Endothelial cell of umbilical vein (primary cell): ENCODE data around the gene PIGZ. TPM values are rescaled to one million over a fixed set of nuclear protein-coding genes. Genes with fewer than 3 reads are reported as not detected.

ENCODE experiments used
- BruUV-seq: library from RNA; stranded (reverse); fragments of 400-500 nt; replicated peaks from 2 replicates; lab custom pipeline; 2021; lab: Mats Ljungman, UMichigan
- CTCF ChIA-PET: fragments of 300-600, 350-600 bp; sonication (Branson Sonifier 250); formaldehyde crosslinking; loops from one replicate; lab custom pipeline; 2021; ENCODE audit warnings: antibody characterized with exemption, inconsistent platforms; lab: Charles Lee
- POLR2A ChIA-PET: fragments of 300-600, 350-600 bp; sonication (Branson Sonifier 250); formaldehyde crosslinking; loops from one replicate; lab custom pipeline; 2021; ENCODE audit warnings: antibody characterized with exemption, inconsistent platforms; lab: Charles Lee
- DNase-seq: peaks from one replicate; pipeline ENCODE4 v3.0.0-alpha.2; 2011; ENCODE audit warnings: low read depth, low spot score
- FAIRE-seq: peaks from 2 replicates; lab custom pipeline; 2011; peaks lifted over from hg19 to GRCh38; lab: Jason Lieb, UNC
- H2AFZ ChIP-seq: 2 replicates; pipeline ENCODE4 v1.6.0; 2012; ENCODE audit warnings: low read depth, low read length, control low read depth, inconsistent platforms
- H3K27ac ChIP-seq: 2 replicates; pipeline ENCODE4 v1.5.1; 2011; ENCODE audit warnings: low read depth, mild to moderate bottlenecking, control low read depth, low read length, moderate library complexity; ENCODE audit not compliant: insufficient read depth
- H3K27me3 ChIP-seq, 2 experiments: 2 replicates each; pipeline versions ENCODE4 v1.6.0 to v1.6.1; 2011; ENCODE audit warnings: low read length in 2 of 2, mixed read lengths in 1 of 2; ENCODE audit not compliant: control insufficient read depth in 2 of 2, insufficient read depth in 2 of 2
- H3K36me3 ChIP-seq, 2 experiments: 2 replicates in 1 of 2; 3 replicates in 1 of 2; pipeline ENCODE4 v1.5.1; 2011; ENCODE audit warnings: low read length in 2 of 2, mild to moderate bottlenecking in 1 of 2, moderate library complexity in 1 of 2; ENCODE audit not compliant: control insufficient read depth in 2 of 2, insufficient read depth in 2 of 2; ENCODE audit errors: extremely low read depth in 1 of 2
- H3K4me1 ChIP-seq: 3 replicates; pipeline ENCODE4 v1.5.1; 2011; ENCODE audit warnings: mild to moderate bottlenecking, low read length; ENCODE audit not compliant: control insufficient read depth, insufficient read depth; ENCODE audit errors: extremely low read depth
- H3K4me2 ChIP-seq: 2 replicates; pipeline ENCODE4 v1.6.1; 2011; ENCODE audit warnings: low read length, control low read depth, mixed read lengths; ENCODE audit not compliant: insufficient read depth
- H3K4me3 ChIP-seq, 3 experiments: fragments of 200-600 bp in 1 of 3; sonication (generic), shearing (Covaris generic) in 1 of 3; replicated peaks in 1 of 3; 2 replicates each; pipeline ENCODE4 v1.5.1; 2011 to 2016; ENCODE audit warnings: control low read depth in 3 of 3, low read length in 3 of 3, mild to moderate bottlenecking in 2 of 3, inconsistent platforms in 1 of 3, low read depth in 1 of 3, moderate library complexity in 1 of 3; ENCODE audit not compliant: insufficient read depth in 1 of 3
- H3K79me2 ChIP-seq: 2 replicates; pipeline ENCODE4 v1.6.0; 2012; ENCODE audit warnings: low read length, inconsistent platforms; ENCODE audit not compliant: control insufficient read depth, insufficient read depth
- H3K9ac ChIP-seq: replicated peaks from 2 replicates; pipeline ENCODE3; 2011; ENCODE audit warnings: low read length, control low read depth; ENCODE audit not compliant: insufficient read depth; ENCODE audit errors: extremely low read depth
- H3K9me1 ChIP-seq: replicated peaks from 3 replicates; pipeline ENCODE4 v1.6.0; 2011; ENCODE audit warnings: mild to moderate bottlenecking, low read length; ENCODE audit not compliant: control insufficient read depth, insufficient read depth; ENCODE audit errors: extremely low read depth
- H3K9me3 ChIP-seq: replicated peaks from 2 replicates; pipeline ENCODE4 v1.5.1; 2012; ENCODE audit warnings: low read length, inconsistent platforms; ENCODE audit not compliant: control insufficient read depth, insufficient read depth
- H4K20me1 ChIP-seq: replicated peaks from 2 replicates; pipeline ENCODE3; 2011; ENCODE audit warnings: mild to moderate bottlenecking, low read length; ENCODE audit not compliant: control insufficient read depth, insufficient read depth; ENCODE audit errors: extremely low read depth
- EZH2 ChIP-seq: IDR thresholded peaks from 2 replicates; pipeline ENCODE4 v1.6.1; 2012; ENCODE audit warnings: borderline replicate concordance, low read depth, mild to moderate bottlenecking, moderate library complexity, low read length, inconsistent platforms; ENCODE audit not compliant: severe bottlenecking
- FOS ChIP-seq: IDR thresholded peaks from 2 replicates; pipeline ENCODE4 v1.6.1; 2011; ENCODE audit warnings: mild to moderate bottlenecking, low read length, moderate library complexity, borderline replicate concordance; ENCODE audit not compliant: insufficient read depth
- GATA2 ChIP-seq: IDR thresholded peaks from 2 replicates; pipeline ENCODE4 v1.7.0; 2011; ENCODE audit warnings: low read depth, mild to moderate bottlenecking, moderate library complexity, mixed read lengths, low read length; ENCODE audit not compliant: insufficient read length, insufficient read depth
- JUN ChIP-seq: IDR thresholded peaks from 2 replicates; pipeline ENCODE4 v1.6.1; 2011; ENCODE audit warnings: borderline replicate concordance, low read depth; ENCODE audit not compliant: insufficient read length, insufficient read depth
- MAX ChIP-seq: IDR thresholded peaks from 2 replicates; pipeline ENCODE4 v1.6.1; 2011; ENCODE audit not compliant: insufficient read depth, insufficient read length
- MYC ChIP-seq: IDR thresholded peaks from one replicate; pipeline ENCODE4 v1.6.1; 2011; ENCODE audit warnings: mild to moderate bottlenecking, low read depth, low read length
- POLR2A ChIP-seq: IDR thresholded peaks from 2 replicates; pipeline ENCODE4 v1.6.1; 2012; ENCODE audit warnings: low read depth, mild to moderate bottlenecking, control low read depth, low read length
- POLR2AphosphoS5 ChIP-seq: IDR thresholded peaks from 2 replicates; pipeline ENCODE4 v1.6.1; 2012; ENCODE audit warnings: low read depth, mild to moderate bottlenecking, control low read depth, low read length, moderate library complexity; ENCODE audit not compliant: insufficient read depth
- dilution Hi-C: fragments of 300-500 bp; cut with MboI; formaldehyde crosslinking; loops from one replicate; pipeline ENCODE4 v1.15.0; 2019; ENCODE audit warnings: low sequenced_read_pairs; ENCODE audit not compliant: extremely low pct_ligation_motif_present
- intact Hi-C: fragments of 100-400 bp; cut with micrococcal nuclease; formaldehyde crosslinking; loops from one replicate; pipeline ENCODE4 v1.10.0; 2022
- polyA plus RNA-seq, 4 experiments: library from polyadenylated mRNA; depleted of rRNA in 3 of 4; stranded (reverse) in 3 of 4; unstranded in 1 of 4; fragments of >200 nt; gene quantifications; 2 replicates each; pipeline versions ENCODE4 v1.2.1 to v1.2.3, GENCODE V29; 2011 to 2012; ENCODE audit warnings: missing spikeins in 1 of 4
- total RNA-seq: library from RNA; stranded (reverse); gene quantifications from 2 replicates; pipeline ENCODE4 v1.2.3, GENCODE V29; 2021
- TF ChIP-seq, protein P1 (sequence below), 2 donors: IDR thresholded peaks; 1 replicate in 1 of 2; 2 replicates in 1 of 2; pipeline ENCODE4 v1.5.1; 2011; ENCODE audit warnings: low read length in 2 of 2, mild to moderate bottlenecking in 2 of 2, moderate library complexity in 2 of 2, control low read depth in 1 of 2, inconsistent platforms in 1 of 2, low read depth in 1 of 2; ENCODE audit not compliant: insufficient read depth in 1 of 2; ENCODE audit errors: extremely low read depth in 1 of 2

The PIGZ gene
- total and polyA plus RNA-seq, 2 donors (not counting 3 experiments of a cell fraction or from before 2014, with no cell fraction given) = 6.0 to 6.5 TPM

DNA sequence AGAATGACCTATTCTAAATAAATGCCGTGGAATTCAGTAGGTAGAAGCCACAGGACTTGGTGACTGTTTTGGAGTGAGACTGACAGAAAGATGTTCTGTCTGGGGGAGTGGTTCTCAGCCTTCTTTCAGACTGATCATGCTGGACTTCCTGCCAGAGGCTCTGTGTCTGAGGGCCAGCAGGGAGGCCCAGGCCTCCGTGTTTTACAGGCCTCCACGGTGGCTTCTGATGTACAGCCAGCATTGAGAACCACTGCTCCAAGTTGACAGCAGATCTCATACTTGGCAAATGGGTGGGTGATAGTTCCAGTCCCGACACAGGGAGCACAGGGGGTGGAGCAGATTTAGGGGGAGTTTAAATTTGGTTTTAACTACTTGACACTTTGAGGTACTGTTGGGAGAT, 6.7 kb upstream of the PIGZ start:
- no peak overlapping the region for H3K9ac ChIP-seq
- no peaks in the 10 kb centered on the region for H3K9me3 ChIP-seq
- H3K9me1 ChIP-seq = no peaks in the 10 kb centered on the region
- no peaks in the 10 kb centered on the region for H3K36me3 ChIP-seq
- H2AFZ ChIP-seq = no peak overlapping the region
- TF ChIP-seq, protein P1, sequence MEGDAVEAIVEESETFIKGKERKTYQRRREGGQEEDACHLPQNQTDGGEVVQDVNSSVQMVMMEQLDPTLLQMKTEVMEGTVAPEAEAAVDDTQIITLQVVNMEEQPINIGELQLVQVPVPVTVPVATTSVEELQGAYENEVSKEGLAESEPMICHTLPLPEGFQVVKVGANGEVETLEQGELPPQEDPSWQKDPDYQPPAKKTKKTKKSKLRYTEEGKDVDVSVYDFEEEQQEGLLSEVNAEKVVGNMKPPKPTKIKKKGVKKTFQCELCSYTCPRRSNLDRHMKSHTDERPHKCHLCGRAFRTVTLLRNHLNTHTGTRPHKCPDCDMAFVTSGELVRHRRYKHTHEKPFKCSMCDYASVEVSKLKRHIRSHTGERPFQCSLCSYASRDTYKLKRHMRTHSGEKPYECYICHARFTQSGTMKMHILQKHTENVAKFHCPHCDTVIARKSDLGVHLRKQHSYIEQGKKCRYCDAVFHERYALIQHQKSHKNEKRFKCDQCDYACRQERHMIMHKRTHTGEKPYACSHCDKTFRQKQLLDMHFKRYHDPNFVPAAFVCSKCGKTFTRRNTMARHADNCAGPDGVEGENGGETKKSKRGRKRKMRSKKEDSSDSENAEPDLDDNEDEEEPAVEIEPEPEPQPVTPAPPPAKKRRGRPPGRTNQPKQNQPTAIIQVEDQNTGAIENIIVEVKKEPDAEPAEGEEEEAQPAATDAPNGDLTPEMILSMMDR (IDR thresholded peaks at IDR 0.05; ENCODE audit: extremely low read depth in 1 of 2, insufficient read depth in 1 of 2, low read depth in 1 of 2, low read length in 2 of 2) = no peak
- TF ChIP-seq JUN = no peak
- TF ChIP-seq POLR2AphosphoS5 = no peak
- no peak for TF ChIP-seq POLR2A
- no peak for TF ChIP-seq FOS
- no peak for TF ChIP-seq MYC
- TF ChIP-seq GATA2 = no peak
- TF ChIP-seq MAX = no peak
- TF ChIP-seq EZH2 = no peak
- no peak for DNase-seq
- no TSS peak for BruUV-seq
- no peak overlapping the region for H3K27ac ChIP-seq
- POLR2A ChIA-PET = no interaction called here
- H3K79me2 ChIP-seq = no peaks in the 10 kb centered on the region
- FAIRE-seq = no peak
- CTCF ChIA-PET = interaction anchor here (0.8 kb wide), 1 partner anchor 212 kb away, joined by 3 read pairs; no protein-coding TSS in a partner anchor
- no peak overlapping the region for H3K4me3 ChIP-seq
- intact Hi-C loops = no loop called here
- H3K4me2 ChIP-seq = no peak overlapping the region
- H3K27me3 ChIP-seq = peaks cover 0 to 2% of the 10 kb centered on the region in 2 experiments
- dilution Hi-C loops = no loop called here
- H4K20me1 ChIP-seq = no peaks in the 10 kb centered on the region
- no peaks in the 10 kb centered on the region for H3K4me1 ChIP-seq
